Stimulated activated naive CD8-positive, alpha-beta T cell treated with anti-CD3 and anti-CD28 coated beads, Interleukin-15, Interleukin-2, amounts not matched to agents 100 U/mL and 50 U/mL, for 24 hours (primary cell): ENCODE results near the gene SDC3.
A peak's percentile ranks its signal among the peaks of the same experiment; 100 is the strongest.
"Not testable (repeated sequence)": the region's sequence is repeated elsewhere in the genome, so short reads cannot be mapped to it uniquely, and the experiment has no call there.

Experiments
- ATAC-seq: fragments of 150-1000 bp; cut with Tn5 transposase; one replicate; pipeline ENCODE4 v1.10.0; 2021
- DNase-seq: peaks from one replicate; pipeline ENCODE4 v3.0.0; 2021

The SDC3 gene

GRCh38 chr1:30874176-30874575, 34.4 kb downstream of the SDC3 start:
- no peak for ATAC-seq
- no peak for DNase-seq

- DNase-seq = no peak
- no peak for ATAC-seq
Observed at GRCh38 chr1:30872948-30873263, 35.7 kb downstream of the SDC3 start.

GRCh38 chr1:30872033-30872947, 36.3 kb downstream of the SDC3 start:
- DNase-seq (no peak), ATAC-seq (no peak)

GRCh38 chr1:30871276-30871871, 37.2 kb downstream of the SDC3 start:
- ATAC-seq (no peak), DNase-seq (no peak)

- ATAC-seq = no peak
Observed at GRCh38 chr1:30870656-30871055, 37.9 kb downstream of the SDC3 start.

GRCh38 chr1:30870035-30870434, 38.5 kb downstream of the SDC3 start:
- ATAC-seq (no peak), DNase-seq (no peak)

More at GRCh38 chr1:30870656-30871055, 37.9 kb downstream of the SDC3 start:
- DNase-seq = no peak

- DNase-seq (peak; percentile 56), ATAC-seq (no peak)
Observed at GRCh38 chr1:30868833-30869435, 39.6 kb downstream of the SDC3 start.

GRCh38 chr1:30868057-30868456, 40.5 kb downstream of the SDC3 start:
- ATAC-seq, DNase-seq: not testable (repeated sequence)

- DNase-seq = no peak
- no peak for ATAC-seq
Observed at GRCh38 chr1:30867537-30867936, 41.0 kb downstream of the SDC3 start.

GRCh38 chr1:30866594-30866993, 42.0 kb downstream of the SDC3 start:
- ATAC-seq (no peak), DNase-seq (no peak)

GRCh38 chr1:30864681-30865080, 43.9 kb downstream of the SDC3 start:
- ATAC-seq (no peak), DNase-seq (no peak)

- no peak for DNase-seq
- ATAC-seq = no peak
Observed at GRCh38 chr1:30863858-30864604, 44.5 kb downstream of the SDC3 start.

- no peak for ATAC-seq
- DNase-seq = no peak
Observed at GRCh38 chr1:30860320-30860652, 48.3 kb downstream of the SDC3 start.

GRCh38 chr1:30857964-30858363, 50.6 kb downstream of the SDC3 start:
- no peak for ATAC-seq

GRCh38 chr1:30857062-30857461, 51.5 kb downstream of the SDC3 start:
- no peak for ATAC-seq
- no peak for DNase-seq

More at GRCh38 chr1:30857964-30858363, 50.6 kb downstream of the SDC3 start:
- DNase-seq = no peak

GRCh38 chr1:30856260-30856790, 52.2 kb downstream of the SDC3 start:
- DNase-seq (no peak), ATAC-seq (no peak)

- DNase-seq = no peak
Observed at GRCh38 chr1:30855686-30856259, 52.8 kb downstream of the SDC3 start.

GRCh38 chr1:30853350-30853749, 55.2 kb downstream of the SDC3 start:
- no peak for DNase-seq

More at GRCh38 chr1:30855686-30856259, 52.8 kb downstream of the SDC3 start:
- ATAC-seq = no peak

GRCh38 chr1:30852026-30852425, 56.5 kb downstream of the SDC3 start:
- no peak for ATAC-seq
- DNase-seq = no peak

More at GRCh38 chr1:30853350-30853749, 55.2 kb downstream of the SDC3 start:
- no peak for ATAC-seq

- ATAC-seq (no peak), DNase-seq (no peak)
Observed at GRCh38 chr1:30851286-30851685, 57.3 kb downstream of the SDC3 start.

GRCh38 chr1:30850607-30851006, 58.0 kb downstream of the SDC3 start:
- DNase-seq (no peak), ATAC-seq (no peak)

- no peak for DNase-seq
- ATAC-seq = no peak
Observed at GRCh38 chr1:30848130-30848529, 60.4 kb downstream of the SDC3 start.
